ENCODE measurements around the gene NFIC.
"Not testable (repeated sequence)": the region's sequence is repeated elsewhere in the genome, so short reads cannot be mapped to it uniquely, and the experiment has no call there.

Gene NFIC

GRCh38 chr19:3401004-3401768, 34.8 kb downstream of the NFIC start:
- DNase-seq = no peak

GRCh38 chr19:3402631-3403443, 36.5 kb downstream of the NFIC start:
- DNase-seq = no peak

DNA sequence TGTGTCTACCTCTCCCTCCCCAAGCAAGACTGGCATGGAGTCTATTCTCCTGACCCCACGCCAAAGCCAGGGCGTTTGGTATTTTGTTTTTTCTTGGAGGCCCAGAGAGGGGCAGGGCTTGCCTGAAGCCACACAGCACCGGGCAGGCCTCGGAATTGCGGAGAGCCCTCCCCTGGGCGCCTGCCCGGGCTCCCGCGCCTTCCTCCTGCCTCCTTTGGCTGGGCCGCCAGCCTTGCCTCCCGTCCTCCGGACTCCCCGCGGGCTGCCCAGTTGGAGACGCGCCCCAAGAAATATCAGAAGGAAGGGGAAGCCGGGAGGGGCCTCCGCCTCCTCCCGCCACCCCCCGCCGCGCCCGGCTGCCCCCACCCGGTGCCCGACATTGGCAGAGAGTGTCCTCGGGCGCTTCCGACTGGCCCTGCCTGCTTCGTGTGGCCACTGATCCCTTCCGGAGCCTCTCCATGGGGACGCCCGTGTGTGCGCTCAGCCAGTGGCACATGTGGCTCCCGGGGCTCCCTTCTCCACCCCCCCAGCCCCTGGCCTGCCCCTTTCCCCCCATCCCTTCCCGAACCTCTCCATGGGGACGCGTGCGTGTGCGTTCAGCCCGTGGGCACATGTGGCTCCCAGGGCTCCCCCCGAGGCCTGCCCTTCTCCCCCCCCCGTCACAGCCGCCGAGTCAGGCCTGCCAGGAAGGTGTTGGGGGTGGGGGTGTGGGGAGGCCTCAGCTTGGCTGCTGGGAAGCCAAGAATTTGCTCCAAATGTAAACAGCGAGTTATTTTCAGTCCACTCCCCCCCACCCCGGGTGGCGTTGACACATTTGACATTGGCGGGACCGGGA, 37.3 kb downstream of the NFIC start:
- peak; percentile 78 to 81 for DNase-seq

DNA sequence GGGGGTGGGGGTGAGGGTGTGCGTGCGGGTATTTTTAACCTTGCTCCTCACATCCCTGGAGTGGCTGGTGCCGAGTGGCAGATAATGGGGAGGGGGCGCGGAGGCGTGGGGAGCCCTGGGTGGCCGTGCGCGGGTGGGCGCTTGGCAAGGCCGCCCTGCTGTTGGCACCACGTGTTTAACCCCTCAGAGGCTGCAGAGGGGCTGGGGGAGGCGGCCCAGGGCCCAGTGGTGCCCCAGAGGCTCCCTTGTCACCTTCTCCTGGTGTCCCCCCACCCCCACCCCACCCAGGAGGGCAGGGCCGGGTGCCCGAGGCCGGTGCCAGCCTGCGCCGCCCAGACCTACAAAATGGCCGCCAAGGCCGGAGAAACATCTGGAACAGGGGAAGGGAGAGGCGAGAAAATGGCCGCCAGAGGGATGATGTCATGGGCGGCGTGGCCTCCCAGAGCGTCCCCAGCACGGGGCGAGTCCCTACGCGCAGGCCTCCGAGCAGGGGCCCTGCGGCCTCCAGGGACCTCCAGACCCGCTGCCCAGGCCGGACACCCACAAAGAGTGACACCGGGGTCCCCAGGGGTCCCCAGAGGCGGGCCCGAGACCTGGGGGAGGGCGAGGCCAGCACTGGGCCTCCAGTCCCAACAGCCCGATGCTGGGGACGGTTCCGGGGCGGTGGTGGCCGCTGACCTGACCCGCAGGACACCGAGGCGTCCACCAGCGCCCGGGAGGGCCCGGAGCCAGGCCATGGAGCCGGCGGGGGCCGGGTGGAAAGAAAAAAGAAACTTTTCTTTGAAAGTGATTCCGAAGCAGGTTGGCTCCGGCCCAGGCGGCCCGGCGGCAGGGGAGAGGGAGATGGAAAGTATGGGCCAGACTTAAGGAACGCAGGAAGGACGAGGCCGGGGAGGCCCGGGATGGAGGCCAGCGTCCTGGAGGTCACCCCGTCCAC, 38.2 kb downstream of the NFIC start:
- DNase-seq = peak; percentile 67 to 85

GRCh38 chr19:3405261-3405653, 38.9 kb downstream of the NFIC start:
- no peak for DNase-seq

- no peak for DNase-seq
Measured at GRCh38 chr19:3406571-3407111, 40.3 kb downstream of the NFIC start.

GRCh38 chr19:3407556-3408516, 41.5 kb downstream of the NFIC start:
- DNase-seq = peak in 1 of 2 donors; percentile 55

DNA sequence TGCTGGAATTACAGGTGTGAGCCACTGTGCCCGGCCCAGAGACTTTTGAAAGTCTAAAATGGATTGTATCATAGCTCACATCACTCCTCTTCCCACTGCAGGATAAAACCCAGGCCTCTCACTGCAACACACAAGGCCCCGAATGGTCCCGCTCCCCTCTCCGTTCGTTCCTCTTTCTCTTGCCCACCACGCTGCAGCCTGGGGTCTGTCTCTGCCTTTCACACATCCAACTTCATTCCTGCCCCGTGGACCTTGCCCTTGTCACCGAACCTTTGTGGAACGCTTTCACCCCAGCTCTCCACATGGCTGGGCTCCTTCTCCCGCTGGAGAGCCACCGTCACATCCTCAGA, 42.6 kb downstream of the NFIC start:
- DNase-seq = no peak

DNA sequence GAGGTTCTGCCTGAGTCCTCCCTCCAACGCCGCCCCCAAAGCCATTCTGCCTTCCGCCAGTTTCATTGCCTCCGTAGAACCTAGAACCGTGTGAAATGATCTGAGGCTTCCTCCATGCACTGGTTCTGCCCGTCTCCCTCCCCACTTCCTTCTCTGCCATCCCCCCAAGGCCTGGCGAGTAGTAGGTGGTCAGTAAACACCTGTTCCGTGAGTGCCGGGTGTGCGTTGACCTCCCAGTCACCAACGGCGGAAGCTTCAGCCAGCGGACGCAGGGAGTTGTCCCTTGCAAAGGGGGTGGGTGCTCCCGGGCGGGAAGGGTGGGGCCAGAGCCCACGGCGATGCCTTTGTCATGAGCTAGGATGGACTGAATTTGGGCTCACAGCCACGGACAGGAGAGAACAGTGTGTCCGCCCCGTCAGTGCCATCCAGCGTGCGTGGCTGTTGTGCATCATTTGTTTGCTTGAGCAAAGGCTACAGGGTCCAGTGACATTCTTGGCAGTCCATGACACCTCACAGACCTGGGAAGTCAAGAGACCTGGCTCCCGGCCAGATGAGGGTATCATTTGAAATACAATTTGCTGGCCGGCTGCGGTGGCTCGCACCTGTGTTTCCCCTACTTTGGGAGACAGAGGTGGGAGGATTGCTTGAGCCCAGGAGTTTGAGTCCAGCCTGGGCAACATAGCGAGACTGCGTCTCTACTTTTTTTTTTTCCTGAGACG, 43.1 kb downstream of the NFIC start:
- DNase-seq = no peak

- DNase-seq = no peak
Measured at GRCh38 chr19:3411636-3412035, 45.3 kb downstream of the NFIC start.

DNA sequence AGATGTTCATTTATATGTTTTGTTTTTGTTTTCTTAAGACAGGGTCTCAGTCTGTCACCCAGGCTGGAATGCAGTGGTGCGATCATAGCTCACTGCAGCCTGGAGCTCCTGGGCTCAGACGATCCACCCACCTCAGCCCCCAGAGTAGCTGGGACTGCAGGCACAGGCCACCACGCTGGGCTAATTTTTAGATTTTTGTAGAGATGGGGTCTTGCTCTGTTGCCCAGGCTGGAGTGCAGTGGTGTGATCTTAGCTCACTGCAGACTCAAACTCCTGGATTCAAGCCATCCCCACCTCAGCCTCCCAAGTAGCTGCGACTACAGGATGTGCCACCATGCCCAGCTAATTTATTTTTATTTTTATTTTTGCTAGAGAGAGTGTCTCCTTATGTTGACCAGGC, 45.7 kb downstream of the NFIC start:
- no peak for DNase-seq

DNA sequence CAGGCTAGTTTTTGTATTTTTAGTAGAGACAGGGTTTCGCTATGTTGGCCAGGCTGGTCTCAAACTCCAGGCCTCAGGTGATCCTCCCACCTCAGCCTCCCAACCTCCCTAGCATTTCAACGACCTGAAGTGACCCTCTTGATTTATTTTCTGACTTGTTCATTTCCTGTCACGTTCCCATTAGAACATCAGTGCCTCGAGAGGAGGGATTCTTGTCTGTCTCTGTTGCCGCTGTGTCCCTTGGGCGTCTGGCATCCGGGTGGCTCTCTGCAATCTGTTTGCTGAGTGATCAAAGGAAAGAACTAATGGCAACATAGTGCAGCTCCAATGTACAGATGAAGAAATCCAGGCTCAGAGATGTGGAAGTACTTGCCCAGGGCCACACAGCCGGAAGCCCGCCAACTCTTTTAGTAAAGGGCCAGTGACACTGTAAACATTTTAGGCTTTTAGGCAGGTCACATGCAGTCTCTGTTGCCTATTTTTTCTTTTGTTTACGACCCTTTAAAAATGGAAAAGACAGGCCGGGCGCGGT, 47.5 kb downstream of the NFIC start:
- DNase-seq = no peak

DNA sequence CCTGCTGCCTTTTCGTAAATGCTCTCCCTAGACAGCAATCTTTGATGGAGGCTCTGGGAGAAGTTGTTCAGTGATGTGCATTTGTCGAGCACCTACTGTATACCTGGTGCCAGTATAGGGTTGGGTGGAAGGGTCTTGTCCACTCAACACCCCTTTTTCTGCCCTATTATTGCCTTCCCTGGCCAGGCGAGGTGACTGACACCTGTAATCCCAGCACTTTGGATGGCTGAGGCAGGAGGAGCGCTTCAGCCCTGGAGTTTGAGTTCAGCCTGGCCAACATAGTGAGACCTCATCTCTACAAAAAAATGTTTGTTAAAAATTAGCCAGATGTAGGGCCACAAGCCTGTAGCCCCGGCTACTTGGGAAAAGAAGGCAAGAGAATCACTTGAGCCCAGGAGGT, 49.3 kb downstream of the NFIC start:
- no peak for DNase-seq

- no peak for DNase-seq
Measured at GRCh38 chr19:3420244-3420755, 53.9 kb downstream of the NFIC start.

DNA sequence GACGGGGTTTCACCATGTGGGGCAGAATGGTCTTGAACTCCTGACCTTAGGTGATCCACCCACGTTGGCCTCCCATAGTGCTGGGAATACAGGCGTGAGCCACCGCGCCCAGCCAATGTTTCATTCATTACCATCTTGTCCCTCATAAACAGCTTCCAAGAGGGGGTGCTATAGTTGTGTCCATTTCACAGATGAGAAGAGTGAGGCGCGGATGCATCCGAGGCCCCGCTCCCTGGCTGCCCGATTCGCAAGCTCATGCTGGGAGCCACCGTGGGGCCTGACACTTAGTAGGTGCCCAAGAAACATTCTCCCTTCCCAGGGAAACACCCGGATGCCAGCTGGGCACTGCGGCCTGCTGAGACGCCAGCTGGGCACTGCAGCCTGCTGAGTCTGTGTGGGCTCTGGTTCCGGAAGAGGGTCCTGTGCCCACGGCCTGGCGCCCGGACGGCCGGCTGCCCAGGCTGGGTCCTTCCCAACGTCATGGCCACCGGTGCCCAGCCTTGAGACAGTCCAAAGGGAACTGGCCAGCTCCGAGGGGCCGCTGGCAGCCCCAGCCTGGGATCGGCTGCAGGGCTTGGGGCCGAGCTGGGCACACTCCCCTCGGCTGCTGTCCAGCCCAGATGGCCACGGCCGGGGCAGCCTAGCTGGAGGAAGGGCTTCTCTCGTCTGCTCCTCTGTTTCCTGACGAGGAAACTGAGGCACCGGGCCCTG, 54.7 kb downstream of the NFIC start:
- peak in 1 of 2 donors; percentile 61 for DNase-seq

- DNase-seq = not testable (repeated sequence)
Measured at GRCh38 chr19:3421656-3422055, 55.3 kb downstream of the NFIC start.

DNA sequence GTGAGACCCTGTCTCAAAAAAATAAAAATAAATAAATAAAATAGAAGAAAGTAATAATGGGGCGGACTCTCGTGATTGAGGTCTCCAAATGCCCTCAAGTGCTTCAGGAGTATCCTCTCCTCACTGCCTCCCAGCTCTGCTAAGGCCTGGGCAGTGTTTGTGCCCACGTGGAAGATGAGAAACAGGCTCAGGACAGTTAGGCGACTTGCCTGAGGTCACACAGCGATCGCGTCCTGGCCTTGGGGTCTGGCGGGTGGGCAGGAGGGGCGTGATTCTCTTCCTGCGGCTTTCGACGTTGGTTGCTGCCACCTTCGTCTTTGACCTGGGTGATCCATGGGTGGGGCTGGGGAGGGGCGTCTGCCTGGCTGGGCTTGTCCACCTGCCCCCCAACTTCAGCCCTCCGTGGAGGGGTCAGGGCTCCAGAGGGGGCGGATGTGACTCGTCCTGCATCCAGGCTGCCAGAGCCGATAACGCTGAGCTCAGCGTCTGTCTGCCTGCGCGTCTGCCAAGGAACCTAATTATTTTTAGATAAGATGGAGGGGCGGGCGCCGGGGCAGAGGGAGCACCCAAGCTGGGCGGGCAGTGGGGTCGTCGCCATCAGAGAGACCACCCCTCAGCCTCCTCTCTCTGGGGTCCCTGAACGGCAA, 56.9 kb downstream of the NFIC start:
- peak in 1 of 2 donors; percentile 20 for DNase-seq

GRCh38 chr19:3426433-3426832, 60.0 kb downstream of the NFIC start:
- DNase-seq = no peak

Data from hippocampal formation (tissue), 2 donors.